Liver (tissue), 3 donors: ENCODE results near the gene CLUH.

Source experiments
- CTCF ChIP-seq: fragments of 150-350 bp; IDR thresholded peaks from 2 replicates; pipeline ENCODE4 v1.5.1; 2017; ENCODE audit warnings: improper control_type of control experiment, low read depth, low read length; ENCODE audit not compliant: missing input control
- EGR1 ChIP-seq, 2 donors: IDR thresholded peaks; 2 replicates each; pipeline ENCODE4 v1.6.1; 2016 to 2018; ENCODE audit warnings: antibody characterized with exemption in 2 of 2, low read depth in 2 of 2
- RAD21 ChIP-seq, 2 donors: IDR thresholded peaks; 2 replicates each; pipeline ENCODE4 v1.6.1; 2016; ENCODE audit warnings: antibody characterized with exemption in 2 of 2, mild to moderate bottlenecking in 2 of 2
- RXRA ChIP-seq, 2 donors: IDR thresholded peaks; 2 replicates each; pipeline ENCODE4 v1.6.1; 2017 to 2018; ENCODE audit warnings: antibody characterized with exemption in 2 of 2, mild to moderate bottlenecking in 1 of 2
- SP1 ChIP-seq: IDR thresholded peaks from 2 replicates; pipeline ENCODE4 v1.6.1; 2018; ENCODE audit warnings: antibody characterized with exemption, mild to moderate bottlenecking
- YY1 ChIP-seq: IDR thresholded peaks from 2 replicates; pipeline ENCODE4 v1.6.1; 2016; ENCODE audit warnings: antibody characterized with exemption, mild to moderate bottlenecking
- donor health status: healthy.
- donor health status: healthy.

GRCh38 chr17:2697611-2698162, 13.9 kb downstream of the CLUH start:
- TF ChIP-seq YY1 (no peak), EGR1 (IDR thresholded peaks at IDR 0.05; ENCODE audit: low read depth in 2 of 2) (no peak), CTCF (no peak), RAD21 (IDR thresholded peaks at IDR 0.05) (no peak), RXRA (IDR thresholded peaks at IDR 0.05) (no peak), SP1 (no peak)
